Measurements from ENCODE around the gene NUSAP1.

DNA sequence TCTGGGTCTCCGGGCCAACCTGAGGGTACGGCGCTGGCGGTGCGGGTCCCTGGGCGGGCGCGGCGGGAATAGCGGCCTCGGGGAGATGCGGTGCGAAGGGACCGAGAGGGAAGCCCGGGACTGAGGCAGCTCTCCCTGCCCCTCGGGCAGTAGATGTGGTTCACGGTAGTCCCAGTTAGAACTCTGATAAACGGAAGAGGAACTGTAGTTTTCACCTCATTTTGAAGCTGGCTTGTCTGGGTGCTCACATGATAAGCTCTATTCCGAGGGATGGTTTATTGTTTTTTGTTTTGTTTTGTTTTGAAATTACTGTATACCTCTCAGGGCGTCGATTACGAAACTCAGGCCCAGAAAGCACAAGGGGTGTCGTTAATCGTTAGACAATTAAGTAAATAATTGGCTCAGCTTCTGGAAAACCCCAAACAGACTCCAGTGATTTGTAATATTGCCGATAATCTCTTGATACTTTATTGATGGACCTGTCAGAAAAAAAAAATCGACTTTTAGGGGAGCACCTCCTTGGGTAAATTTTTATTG, 413 bp downstream of the NUSAP1 start:
- TF ChIP-seq POLR2AphosphoS5 (IDR thresholded peaks at IDR 0.05; ENCODE audit: low read depth, low read length), result no peak
- no peak for TF ChIP-seq POLR2A (IDR thresholded peaks at IDR 0.05; ENCODE audit: low read depth, low read length)
